ENCODE measurements around the gene KRT6B.
"Not testable (repeated sequence)": the region's sequence is repeated elsewhere in the genome, so short reads cannot be mapped to it uniquely, and the experiment has no call there.

Gene KRT6B

DNA sequence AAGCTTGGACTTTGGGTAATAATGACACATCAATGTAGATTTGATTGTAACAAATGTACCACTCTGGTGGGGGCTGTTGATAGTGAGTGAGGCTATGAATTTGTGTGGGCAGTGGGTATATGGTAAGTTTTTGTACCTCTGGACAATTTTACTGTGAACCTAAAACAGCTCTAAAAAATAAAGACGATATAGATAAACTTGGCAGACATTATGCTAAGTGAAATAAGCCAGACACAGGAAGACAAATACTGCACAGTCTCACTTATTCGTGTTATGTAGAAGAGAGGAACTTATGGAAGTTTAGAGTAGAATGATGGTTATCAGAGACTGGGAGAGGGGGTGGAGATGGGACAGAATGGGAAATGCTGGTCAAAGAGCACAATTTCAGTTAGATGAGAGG lies 13.0 kb upstream of the KRT6B start:
- DNase-seq, result no peak

- DNase-seq, result no peak
Measured at GRCh38 chr12:52461693-52462092, 9.7 kb upstream of the KRT6B start.

- no peak for DNase-seq
Measured at GRCh38 chr12:52458861-52459260, 6.9 kb upstream of the KRT6B start.

DNA sequence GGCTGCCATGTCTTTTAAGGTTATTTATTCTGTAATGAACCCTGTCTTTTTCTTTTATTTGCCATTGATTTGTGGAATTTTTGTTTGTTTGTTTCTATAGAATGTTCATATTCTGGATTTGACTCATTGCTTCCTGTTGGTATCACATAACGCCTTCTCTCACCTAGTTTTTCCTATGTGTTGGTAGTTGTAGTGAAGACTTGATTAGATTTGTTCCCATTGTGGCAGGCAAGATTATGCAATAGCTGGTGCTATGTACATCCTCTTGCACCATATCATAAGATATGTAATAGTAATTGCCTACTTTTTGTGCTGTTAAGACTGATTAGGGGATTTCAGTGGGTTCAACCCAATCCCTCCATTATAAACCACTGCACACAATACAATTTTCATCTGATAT lies 3.9 kb upstream of the KRT6B start:
- no peak for DNase-seq

- DNase-seq, result peak in 1 of 5 experiments; percentile 4
Measured at GRCh38 chr12:52454411-52455201, 2.7 kb upstream of the KRT6B start.

DNA sequence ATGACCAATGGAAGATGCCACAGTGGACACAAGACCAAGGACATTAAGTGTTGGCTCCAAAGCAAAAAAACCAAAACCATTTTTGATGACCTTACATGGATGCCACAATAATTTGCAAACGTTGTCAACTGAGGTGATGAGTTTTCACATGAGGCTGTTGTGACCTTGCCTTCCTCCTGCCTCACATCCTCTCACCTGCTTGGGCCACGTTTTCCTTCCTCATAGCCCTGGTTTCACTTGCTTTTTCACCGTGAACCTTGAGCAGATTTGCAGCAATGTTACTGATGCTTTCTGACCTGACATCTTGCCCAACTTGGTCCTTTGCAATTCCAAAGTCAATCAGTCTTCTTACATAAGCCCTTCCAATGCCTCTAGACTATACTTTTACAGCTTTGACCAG lies 3.7 kb downstream of the KRT6B start:
- no peak for DNase-seq

- DNase-seq, result not testable (repeated sequence)
Measured at GRCh38 chr12:52447196-52447595, 4.8 kb downstream of the KRT6B start.

- DNase-seq, result no peak
Measured at GRCh38 chr12:52446367-52447045, 5.4 kb downstream of the KRT6B start.

GRCh38 chr12:52445876-52446275 lies 6.1 kb downstream of the KRT6B start:
- no peak for DNase-seq

DNA sequence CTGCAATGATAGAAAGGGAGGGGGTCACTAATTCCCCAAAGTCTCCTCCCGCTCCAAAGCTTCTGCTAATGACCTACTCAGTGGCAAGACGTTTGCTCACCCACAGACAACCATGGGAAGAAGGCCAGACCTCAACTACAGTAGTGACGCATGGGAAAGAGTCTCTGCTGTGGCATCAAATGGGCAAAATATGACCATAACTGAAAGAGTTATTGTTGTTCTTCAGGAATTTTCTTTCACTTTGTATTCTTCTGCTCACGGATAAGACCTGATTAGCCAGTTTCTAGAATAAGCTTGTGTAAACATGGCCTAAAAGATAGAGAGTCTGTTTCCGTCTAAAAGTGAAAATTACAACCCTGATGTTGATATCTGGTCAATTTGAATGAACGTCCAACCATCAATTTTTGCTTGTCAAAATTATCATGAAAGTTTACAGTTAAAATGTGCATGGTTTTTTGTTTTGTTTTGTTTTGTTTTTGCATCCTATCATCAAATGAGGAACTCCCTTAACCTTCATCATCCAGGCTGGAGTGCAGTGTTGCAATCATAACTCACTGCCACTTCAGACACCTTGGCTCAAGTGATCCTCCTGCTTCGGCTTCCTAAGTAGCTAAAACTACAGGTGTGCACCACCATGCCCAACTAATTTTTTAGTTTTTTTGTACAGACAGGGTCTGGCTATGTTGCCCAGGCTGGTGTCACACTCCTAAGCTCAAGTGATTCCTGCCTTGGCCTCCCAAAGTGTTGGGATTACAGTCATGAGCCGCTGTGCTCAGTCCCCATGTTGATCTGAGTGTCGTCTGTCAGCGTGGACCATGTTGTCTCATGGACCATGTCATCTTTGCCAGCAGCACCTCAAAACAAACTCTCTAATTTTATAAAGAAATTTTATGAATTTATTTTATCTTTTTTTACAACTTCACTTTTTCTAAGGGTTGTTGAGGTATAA lies 7.0 kb downstream of the KRT6B start:
- no peak for DNase-seq

DNA sequence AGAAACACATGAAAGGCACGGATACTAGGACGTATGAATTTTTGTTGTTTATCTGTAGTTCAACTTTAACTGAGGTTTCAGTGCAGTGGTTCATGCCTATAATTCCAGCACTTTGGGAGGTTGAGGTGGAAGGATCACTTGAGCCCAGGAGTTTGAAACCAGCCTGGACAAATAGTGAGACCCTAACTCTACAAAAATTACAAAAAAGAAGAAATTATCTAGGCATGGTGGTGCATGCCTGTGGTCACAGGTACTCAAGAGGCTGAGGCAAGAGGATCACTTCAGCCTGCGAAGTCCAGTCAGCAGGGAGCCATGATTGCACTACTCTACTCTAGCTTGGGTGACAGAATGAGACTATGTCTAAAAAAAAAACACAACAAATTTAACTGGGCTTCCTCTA lies 8.0 kb downstream of the KRT6B start:
- DNase-seq, result no peak

DNA sequence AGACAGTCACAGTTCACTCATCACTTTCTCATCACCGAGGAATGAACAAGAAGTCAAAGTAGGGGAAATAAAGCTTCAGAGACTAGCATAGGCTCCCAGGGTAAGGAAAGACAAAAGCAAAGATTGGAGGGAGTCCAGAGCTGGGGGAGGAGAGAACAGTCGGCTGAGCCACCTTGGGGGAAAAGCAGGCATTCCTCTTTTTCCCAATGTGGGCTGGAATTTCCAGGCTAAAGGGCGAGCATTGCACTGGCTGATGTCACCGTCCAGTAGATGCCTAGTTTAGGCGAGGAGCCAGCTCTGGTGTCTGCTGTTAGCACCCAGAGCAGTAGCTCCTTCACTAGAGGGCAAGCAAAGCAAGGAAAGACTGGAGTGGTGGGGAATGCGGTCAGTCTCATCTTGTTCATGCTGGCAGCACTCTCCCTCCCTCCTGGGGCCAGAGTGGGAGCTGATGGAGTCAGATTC lies 9.3 kb downstream of the KRT6B start:
- DNase-seq, result no peak

GRCh38 chr12:52441320-52441911 lies 10.5 kb downstream of the KRT6B start:
- no peak for DNase-seq

GRCh38 chr12:52440821-52441319 lies 11.1 kb downstream of the KRT6B start:
- DNase-seq, result no peak

DNA sequence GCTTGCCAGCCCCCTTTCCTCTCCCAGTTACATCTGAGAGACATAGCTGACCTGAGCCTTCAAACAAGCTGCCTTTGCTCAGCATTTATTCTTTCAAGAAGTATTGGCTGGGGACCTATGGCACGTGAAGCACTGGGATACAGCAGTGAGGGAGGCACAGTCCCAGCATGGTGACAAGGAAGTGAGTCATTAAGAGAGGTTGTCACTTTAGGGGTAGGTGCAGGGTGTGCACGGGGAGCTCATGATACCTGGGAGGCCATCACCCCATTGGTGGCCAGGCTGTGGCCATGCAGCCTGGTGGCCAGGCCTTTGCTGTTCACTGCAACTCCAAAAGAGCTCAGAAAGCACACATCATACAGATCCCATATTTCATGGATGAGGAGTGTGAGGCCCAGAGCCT lies 12.1 kb downstream of the KRT6B start:
- DNase-seq, result no peak

DNA sequence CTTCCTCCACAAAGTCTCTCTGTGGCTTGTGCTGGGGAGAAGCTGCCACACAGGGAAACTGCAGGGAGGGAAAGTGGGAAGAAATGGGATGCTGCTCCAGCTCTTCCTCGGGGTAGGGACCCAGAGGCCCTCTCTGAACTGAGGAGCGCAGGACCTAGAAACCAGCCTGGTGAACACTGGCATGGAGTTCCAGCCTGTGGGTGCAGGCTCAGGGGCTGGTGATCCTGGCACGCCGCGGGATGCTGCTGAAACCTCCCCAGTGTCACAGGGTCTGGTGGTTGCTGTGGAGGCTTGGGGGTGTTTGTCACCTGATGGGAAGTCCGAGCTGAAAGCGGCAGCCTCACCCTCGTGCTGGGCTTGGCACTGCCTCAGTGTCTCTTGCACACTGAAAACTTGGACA lies 12.5 kb downstream of the KRT6B start:
- no peak for DNase-seq

- no peak for DNase-seq
Measured at GRCh38 chr12:52438305-52439301, 13.3 kb downstream of the KRT6B start.

- no peak for DNase-seq
Measured at GRCh38 chr12:52437508-52437907, 14.4 kb downstream of the KRT6B start.

DNA sequence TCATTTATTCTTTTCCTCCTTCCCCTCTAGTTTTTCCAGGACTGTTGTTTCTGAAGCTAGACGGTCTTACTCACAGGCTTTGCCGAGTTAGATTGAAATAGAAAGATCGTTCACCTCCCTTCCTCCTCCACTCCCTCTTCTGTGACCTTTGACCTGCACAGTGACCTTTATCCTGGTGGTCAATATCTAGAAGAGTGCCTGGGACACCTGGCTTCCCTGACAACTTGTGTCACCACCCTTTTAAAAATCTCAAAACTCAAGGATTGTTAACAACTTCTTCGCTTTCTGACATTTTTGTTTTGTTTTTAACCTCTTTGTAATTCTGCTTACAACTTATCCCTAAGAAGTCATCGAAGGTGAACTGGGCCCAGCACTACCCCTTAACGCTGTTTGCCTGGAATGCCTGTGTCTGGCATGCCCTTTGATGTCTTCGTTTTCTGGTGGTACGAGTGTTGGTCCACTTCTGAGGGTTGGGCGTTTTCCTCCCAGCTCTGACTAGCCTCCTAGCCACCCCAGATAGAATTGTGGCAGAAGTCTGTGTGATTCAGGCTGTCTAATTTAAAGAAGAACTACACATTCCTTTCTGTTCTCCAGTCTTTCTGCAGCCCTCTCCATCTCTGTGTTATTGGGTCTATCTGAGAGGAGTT lies 15.0 kb downstream of the KRT6B start:
- DNase-seq, result no peak

DNA sequence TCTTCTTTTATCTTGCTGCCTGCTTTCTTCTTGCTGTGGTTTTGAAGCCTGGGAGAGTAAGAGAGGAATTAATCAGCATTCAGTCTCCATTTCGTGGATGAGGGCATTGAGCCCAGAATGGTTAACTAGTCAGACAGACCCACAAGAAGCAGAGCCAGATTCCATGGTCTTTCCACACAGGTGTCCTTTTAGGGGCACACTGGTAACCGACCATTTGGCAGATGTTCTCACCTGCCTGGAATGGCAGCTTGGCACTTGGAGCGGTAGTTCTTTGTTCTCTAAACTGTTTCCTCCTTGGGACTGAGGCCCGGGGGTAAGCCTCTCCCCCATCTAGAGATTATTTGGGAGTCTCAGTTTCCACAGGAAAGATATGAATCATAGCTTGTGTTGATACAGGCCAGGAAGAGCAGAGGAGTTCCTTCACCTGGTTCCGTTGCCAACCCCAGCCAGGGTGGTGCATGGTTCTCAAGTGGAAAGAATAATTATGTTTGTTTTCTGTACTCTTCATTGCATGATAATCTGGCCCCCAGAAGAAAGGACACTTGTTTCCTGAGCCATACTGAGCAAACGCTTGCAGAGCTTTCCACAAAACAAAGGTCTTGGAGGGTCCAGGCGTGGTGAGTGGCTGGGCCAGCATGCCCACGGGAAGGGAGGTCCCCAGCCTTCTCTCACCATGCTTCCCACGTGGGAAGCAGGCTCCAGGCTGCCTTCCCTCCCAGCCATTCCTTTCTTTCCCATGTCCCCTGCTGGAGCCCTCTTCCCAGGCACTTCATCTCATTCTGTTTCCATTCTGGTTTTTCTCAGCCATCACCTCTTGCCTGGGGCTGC lies 15.7 kb downstream of the KRT6B start:
- no peak for DNase-seq

Data from T-helper 2 cell (primary cell).